CD4-positive, CD25-positive, alpha-beta regulatory T cell (primary cell): ENCODE data around the gene TOMM34. TPM values are rescaled to one million over a fixed set of nuclear protein-coding genes. Genes with fewer than 3 reads are reported as not detected.
A peak's percentile ranks its signal among the peaks of the same experiment; 100 is the strongest.

Experiments used
- ATAC-seq, 2 donors: fragments of 150-1000 bp; cut with Tn5 transposase; one replicate each; pipeline ENCODE4 v1.10.0; 2021; ENCODE audit warnings: low read depth in 2 of 2, moderate number of reproducible peaks in 2 of 2, moderate library complexity in 1 of 2
- DNase-seq, 3 donors: peaks; one replicate each; pipeline versions ENCODE4 v3.0.0 to v3.0.0-alpha.2; 2012 to 2022; ENCODE audit warnings: mixed read lengths in 1 of 3
- H3K27ac ChIP-seq: one replicate; pipeline ENCODE4 v1.7.0; 2013; ENCODE audit warnings: mild to moderate bottlenecking, low read length; ENCODE audit not compliant: insufficient read depth, poor library complexity, severe bottlenecking
- H3K27me3 ChIP-seq: one replicate; pipeline ENCODE4 v1.7.0; 2013; ENCODE audit warnings: low read length; ENCODE audit not compliant: control insufficient read depth, insufficient read depth
- H3K36me3 ChIP-seq: one replicate; pipeline ENCODE4 v1.7.0; 2013; ENCODE audit warnings: mild to moderate bottlenecking, low read length, moderate library complexity; ENCODE audit not compliant: control insufficient read depth, insufficient read depth
- H3K4me1 ChIP-seq: 2 replicates; pipeline ENCODE4 v1.7.0; 2013; ENCODE audit warnings: mild to moderate bottlenecking, low read length; ENCODE audit not compliant: insufficient read depth, control insufficient read depth, poor library complexity, severe bottlenecking
- H3K4me3 ChIP-seq: one replicate; pipeline ENCODE4 v1.7.0; 2013; ENCODE audit warnings: low read depth, mild to moderate bottlenecking, low read length, moderate library complexity
- H3K9me3 ChIP-seq, 2 experiments: 1 replicate in 1 of 2; 2 replicates in 1 of 2; pipeline ENCODE4 v1.7.0; 2013; ENCODE audit warnings: low read length in 2 of 2, mild to moderate bottlenecking in 1 of 2, moderate library complexity in 1 of 2; ENCODE audit not compliant: control insufficient read depth in 2 of 2
- H3K27ac Mint-ChIP-seq, 3 donors: one replicate each; pipeline ENCODE4 v1.8.0; 2020 to 2022; ENCODE audit warnings: mild to moderate bottlenecking in 3 of 3, mixed read lengths in 3 of 3, moderate library complexity in 2 of 3
- H3K27me3 Mint-ChIP-seq: one replicate; pipeline ENCODE4 v1.8.0; 2022; ENCODE audit warnings: mild to moderate bottlenecking, mixed read lengths
- H3K36me3 Mint-ChIP-seq: one replicate; pipeline ENCODE4 v1.8.0; 2020; ENCODE audit warnings: mixed read lengths
- H3K4me1 Mint-ChIP-seq, 4 donors: one replicate each; pipeline ENCODE4 v1.8.0; 2020 to 2022; ENCODE audit warnings: mixed read lengths in 4 of 4, mild to moderate bottlenecking in 1 of 4
- H3K4me3 Mint-ChIP-seq, 4 donors: one replicate each; pipeline ENCODE4 v1.8.0; 2020 to 2022; ENCODE audit warnings: mild to moderate bottlenecking in 4 of 4, mixed read lengths in 4 of 4, moderate library complexity in 3 of 4
- H3K9me3 Mint-ChIP-seq, 7 donors: one replicate each; pipeline ENCODE4 v1.8.0; 2020 to 2022; ENCODE audit warnings: mixed read lengths in 7 of 7, mild to moderate bottlenecking in 3 of 7, moderate library complexity in 2 of 7
- polyA plus RNA-seq, 4 donors: library from polyadenylated mRNA; unstranded; fragments of 300-500 nt; fragmentation: Illumina TruSeq; gene quantifications; one replicate each; pipeline ENCODE4 v1.2.3, GENCODE V29; 2021
- total RNA-seq: library from RNA; stranded (reverse); gene quantifications from one replicate; pipeline ENCODE4 v1.2.3, GENCODE V29; 2022

The TOMM34 gene
- total RNA-seq: 10.7 TPM
- 10 to 100 TPM; 13.8 to 24.2 (median 23.0) TPM for polyA plus RNA-seq

GRCh38 chr20:44960103-44960852 lies at the start of gene TOMM34:
Gene TOMM34 (minus strand): TSS chr20:44960397. CDS start chr20:44960333, 64 bp downstream.
- no peaks in the 10 kb centered on the region for H3K27me3 ChIP-seq
- peak within 1 kb of the TSS; percentile 68 for H3K27ac ChIP-seq
- Mint-ChIP-seq H3K4me3 (peak within 1 kb of the TSS; percentile 88 to 99 (median 98)), H3K9me3 (peaks cover 0 to 1% (median 0%) of the 10 kb centered on the region in 7 donors), H3K4me1 (peaks cover 10 to 71% (median 46%) of the 10 kb centered on the region in 4 donors), H3K27ac (peak within 1 kb of the TSS; percentile 94 to 97 (median 95)), H3K36me3 (peaks cover 13% of the 10 kb centered on the region), H3K27me3 (no peaks in the 10 kb centered on the region)
- H3K4me3 ChIP-seq: peak within 1 kb of the TSS; percentile 82
- peaks cover 16% of the 10 kb centered on the region for H3K36me3 ChIP-seq
- ATAC-seq (peak; percentile 94 to 95), DNase-seq (peak; percentile 91 to 95 (median 91))
- H3K4me1 ChIP-seq: peaks cover 29% of the 10 kb centered on the region
- no peaks in the 10 kb centered on the region for H3K9me3 ChIP-seq

GRCh38 chr20:45008521-45009049 lies 48.4 kb upstream of the TOMM34 start:
- no peaks in the 10 kb centered on the region for H3K27me3 ChIP-seq
- Mint-ChIP-seq H3K36me3 (peaks cover 41% of the 10 kb centered on the region), H3K4me1 (peaks cover 36 to 78% (median 48%) of the 10 kb centered on the region in 4 donors), H3K27me3 (no peaks in the 10 kb centered on the region), H3K27ac (peak overlapping the region in 1 of 3 donors; percentile 20), H3K4me3 (peak overlapping the region in 3 of 4 donors; percentile 2 to 36 (median 2)), H3K9me3 (no peaks in the 10 kb centered on the region)
- H3K4me3 ChIP-seq: no peak overlapping the region
- no peak overlapping the region for H3K27ac ChIP-seq
- ATAC-seq (no peak), DNase-seq (no peak)
- peaks cover 19% of the 10 kb centered on the region for H3K4me1 ChIP-seq
- peaks cover 81% of the 10 kb centered on the region for H3K36me3 ChIP-seq
- no peaks in the 10 kb centered on the region for H3K9me3 ChIP-seq

- no peak for DNase-seq
- no peaks in the 10 kb centered on the region for H3K27me3 ChIP-seq
- peak in 1 of 2 donors; percentile 25 for ATAC-seq
- peaks cover 33% of the 10 kb centered on the region for H3K4me1 ChIP-seq
- Mint-ChIP-seq H3K36me3 (peaks cover 67% of the 10 kb centered on the region), H3K27ac (peak overlapping the region; percentile 58 to 91 (median 79)), H3K9me3 (peaks cover 0 to 2% (median 0%) of the 10 kb centered on the region in 7 donors), H3K4me3 (peak overlapping the region in 1 of 4 donors; percentile 31), H3K27me3 (no peaks in the 10 kb centered on the region), H3K4me1 (peaks cover 42 to 79% (median 59%) of the 10 kb centered on the region in 4 donors)
- H3K4me3 ChIP-seq: no peak overlapping the region
- no peaks in the 10 kb centered on the region for H3K9me3 ChIP-seq
- peaks cover 81% of the 10 kb centered on the region for H3K36me3 ChIP-seq
- no peak overlapping the region for H3K27ac ChIP-seq
These were observed 37.5 kb upstream of the TOMM34 start for GRCh38 chr20:44997668-44998067.

- Histone ChIP-seq H3K4me3 (no peak overlapping the region), H3K4me1 (peaks cover 38% of the 10 kb centered on the region), H3K27ac (peak overlapping the region; percentile 30), H3K27me3 (no peaks in the 10 kb centered on the region), H3K36me3 (peaks cover 81% of the 10 kb centered on the region), H3K9me3 (no peaks in the 10 kb centered on the region)
- Mint-ChIP-seq H3K36me3 (peaks cover 64% of the 10 kb centered on the region), H3K27me3 (no peaks in the 10 kb centered on the region), H3K27ac (peak overlapping the region; percentile 79 to 93 (median 91)), H3K4me1 (peaks cover 42 to 81% (median 60%) of the 10 kb centered on the region in 4 donors), H3K9me3 (peaks cover 0 to 2% (median 0%) of the 10 kb centered on the region in 7 donors), H3K4me3 (no peak overlapping the region)
- ATAC-seq (no peak), DNase-seq (no peak)
These were observed 37.0 kb upstream of the TOMM34 start for GRCh38 chr20:44997171-44997570.

GRCh38 chr20:44993343-44993742 lies 33.1 kb upstream of the TOMM34 start:
- Histone ChIP-seq H3K27me3 (no peaks in the 10 kb centered on the region), H3K27ac (peak overlapping the region; percentile 44), H3K36me3 (peaks cover 55% of the 10 kb centered on the region), H3K9me3 (no peaks in the 10 kb centered on the region), H3K4me1 (peaks cover 62% of the 10 kb centered on the region), H3K4me3 (peak overlapping the region; percentile 62)
- Mint-ChIP-seq H3K4me3 (peak overlapping the region in 3 of 4 donors; percentile 51 to 78 (median 58)), H3K27ac (peak overlapping the region; percentile 2 to 85 (median 84)), H3K36me3 (peaks cover 46% of the 10 kb centered on the region), H3K9me3 (peaks cover 0 to 2% (median 0%) of the 10 kb centered on the region in 7 donors), H3K4me1 (peaks cover 44 to 86% (median 72%) of the 10 kb centered on the region in 4 donors), H3K27me3 (no peaks in the 10 kb centered on the region)
- ATAC-seq (peak; percentile 48 to 52), DNase-seq (peak in 1 of 3 donors; percentile 58)

- Histone ChIP-seq H3K4me1 (peaks cover 82% of the 10 kb centered on the region), H3K36me3 (peaks cover 53% of the 10 kb centered on the region), H3K4me3 (peak overlapping the region; percentile 92), H3K9me3 (no peaks in the 10 kb centered on the region), H3K27me3 (no peaks in the 10 kb centered on the region), H3K27ac (peak overlapping the region; percentile 75)
- Mint-ChIP-seq H3K9me3 (no peaks in the 10 kb centered on the region), H3K36me3 (peaks cover 36% of the 10 kb centered on the region), H3K27ac (peak overlapping the region; percentile 84 to 97 (median 90)), H3K4me1 (peaks cover 48 to 88% (median 70%) of the 10 kb centered on the region in 4 donors), H3K4me3 (peak overlapping the region; percentile 80 to 92 (median 84)), H3K27me3 (no peaks in the 10 kb centered on the region)
- ATAC-seq (peak in 1 of 2 donors; percentile 21), DNase-seq (peak in 1 of 3 donors; percentile 24)
These were observed 30.8 kb upstream of the TOMM34 start for GRCh38 chr20:44990957-44991356.

GRCh38 chr20:44990425-44990824 lies 30.2 kb upstream of the TOMM34 start:
- H3K4me1 Mint-ChIP-seq: peaks cover 50 to 88% (median 70%) of the 10 kb centered on the region in 4 donors
- Histone ChIP-seq H3K36me3 (peaks cover 53% of the 10 kb centered on the region), H3K27ac (peak overlapping the region; percentile 75), H3K9me3 (no peaks in the 10 kb centered on the region), H3K4me3 (peak overlapping the region; percentile 92), H3K27me3 (no peaks in the 10 kb centered on the region), H3K4me1 (peaks cover 82% of the 10 kb centered on the region)
- H3K9me3 Mint-ChIP-seq: no peaks in the 10 kb centered on the region
- H3K36me3 Mint-ChIP-seq: peaks cover 36% of the 10 kb centered on the region
- no peaks in the 10 kb centered on the region for H3K27me3 Mint-ChIP-seq
- peak overlapping the region; percentile 84 to 97 (median 90) for H3K27ac Mint-ChIP-seq
- H3K4me3 Mint-ChIP-seq: peak overlapping the region; percentile 80 to 92 (median 84)
- ATAC-seq (peak; percentile 24 to 38), DNase-seq (peak in 1 of 3 donors; percentile 48)
